HCT116 (cell line): ENCODE data around the gene USP1. TPM values are rescaled to one million over a fixed set of nuclear protein-coding genes. Genes with fewer than 3 reads are reported as not detected.
A peak's percentile ranks its signal among the peaks of the same experiment; 100 is the strongest.

Source experiments
- ATAC-seq: fragments of 200-7000 bp; cut with Tn5 transposase; 2 replicates; pipeline ENCODE4 v1.9.1; 2020; ENCODE audit warnings: mild to moderate bottlenecking, moderate library complexity
- BruUV-seq: library from RNA; stranded (reverse); fragments of 400-500 nt; replicated peaks from 2 replicates; lab custom pipeline; 2021; lab: Mats Ljungman, UMichigan
- CTCF ChIA-PET: fragments of 300-600 bp; sonication (Branson Sonifier 250); formaldehyde crosslinking; loops from one replicate; lab custom pipeline; 2021; ENCODE audit warnings: antibody characterized with exemption; lab: Charles Lee
- POLR2A ChIA-PET: fragments of 300-600, 350-600 bp; sonication (Branson Sonifier 250); formaldehyde crosslinking; loops from one replicate; lab custom pipeline; 2021; ENCODE audit warnings: antibody characterized with exemption; lab: Charles Lee
- RAD21 ChIA-PET, 2 experiments: fragments of 300-600 bp; sonication (Branson Sonifier 250); formaldehyde crosslinking; loops; one replicate each; lab custom pipeline; 2023; ENCODE audit warnings: low total read pairs in 2 of 2; ENCODE audit not compliant: uncharacterized antibody in 2 of 2, unreplicated experiment in 2 of 2, low non-redundant PET in 1 of 2; lab: Charles Lee
- DNase-seq: peaks from one replicate; pipeline ENCODE4 v3.0.0-alpha.2; 2010; ENCODE audit warnings: low read depth, low spot score
- H2AFZ ChIP-seq: fragments of 200-600 bp; shearing (Covaris generic), sonication (generic); 2 replicates; pipeline ENCODE4 v1.6.1; 2017; ENCODE audit warnings: low read depth, mixed run types, mixed read lengths, antibody characterized with exemption, low read length; ENCODE audit not compliant: poor library complexity, severe bottlenecking
- H3K27ac ChIP-seq: 2 replicates; pipeline ENCODE4 v1.5.1; 2012; ENCODE audit warnings: low read depth, low read length
- H3K27me3 ChIP-seq: fragments of 200-600 bp; sonication (generic); 2 replicates; pipeline ENCODE4 v1.6.1; 2016; ENCODE audit warnings: mixed run types, low read length, mixed read lengths; ENCODE audit not compliant: insufficient read depth
- H3K36me3 ChIP-seq, 2 experiments: fragments of 200-500 bp in 1 of 2; fragments of 200-600 bp in 1 of 2; sonication (Bioruptor generic) in 1 of 2; sonication (generic) in 1 of 2; 2 replicates each; pipeline versions ENCODE4 v1.5.1 to v1.6.1; 2014 to 2016; ENCODE audit warnings: low read length in 2 of 2, inconsistent platforms in 1 of 2, mixed read lengths in 1 of 2, mixed run types in 1 of 2; ENCODE audit not compliant: insufficient read depth in 2 of 2, control insufficient read depth in 1 of 2
- H3K4me1 ChIP-seq, 2 experiments: fragments of 200-600 bp in 1 of 2; sonication (generic) in 1 of 2; 2 replicates each; pipeline versions ENCODE4 v1.5.1 to v1.6.1; 2012 to 2017; ENCODE audit warnings: low read length in 2 of 2, inconsistent platforms in 1 of 2, mild to moderate bottlenecking in 1 of 2, mixed read lengths in 1 of 2, mixed run types in 1 of 2, moderate library complexity in 1 of 2; ENCODE audit not compliant: insufficient read depth in 2 of 2, control insufficient read depth in 1 of 2
- H3K4me2 ChIP-seq: fragments of 200-600 bp; sonication (generic); 2 replicates; pipeline ENCODE4 v1.6.1; 2017; ENCODE audit warnings: mixed run types, low read length, mixed read lengths
- H3K4me3 ChIP-seq, 2 experiments: fragments of 200-600 bp in 1 of 2; sonication (generic) in 1 of 2; replicated peaks in 1 of 2; 2 replicates each; pipeline ENCODE4 v1.5.1; 2011 to 2016; ENCODE audit warnings: low read length in 2 of 2, control low read depth in 1 of 2, low read depth in 1 of 2, mild to moderate bottlenecking in 1 of 2, mixed read lengths in 1 of 2, mixed run types in 1 of 2
- H3K79me2 ChIP-seq: fragments of 200-600 bp; sonication (generic); 2 replicates; pipeline ENCODE4 v1.6.1; 2017; ENCODE audit warnings: mild to moderate bottlenecking, mixed run types, low read length, moderate library complexity, mixed read lengths; ENCODE audit not compliant: insufficient read depth
- H3K9ac ChIP-seq: fragments of 200-600 bp; sonication (generic); 2 replicates; pipeline ENCODE4 v1.6.1; 2016; ENCODE audit warnings: low read length, mixed read lengths
- H3K9me2 ChIP-seq: fragments of 200-600 bp; sonication (generic), shearing (Covaris generic); 2 replicates; pipeline ENCODE4 v1.6.1; 2017; ENCODE audit warnings: mixed run types, mild to moderate bottlenecking, moderate library complexity; ENCODE audit not compliant: insufficient read depth
- H3K9me3 ChIP-seq, 2 experiments: fragments of 200-500 bp in 1 of 2; fragments of 200-600 bp in 1 of 2; sonication (Bioruptor generic) in 1 of 2; sonication (generic) in 1 of 2; 2 replicates each; pipeline ENCODE4 v1.6.1; 2014 to 2017; ENCODE audit warnings: low read length in 2 of 2, mixed read lengths in 2 of 2, inconsistent platforms in 1 of 2, low read depth in 1 of 2, mild to moderate bottlenecking in 1 of 2, mixed run types in 1 of 2, moderate library complexity in 1 of 2; ENCODE audit not compliant: control insufficient read depth in 1 of 2, insufficient read depth in 1 of 2
- H4K20me1 ChIP-seq: fragments of 200-600 bp; sonication (generic), shearing (Covaris generic); 2 replicates; pipeline ENCODE4 v1.6.1; 2017; ENCODE audit warnings: mixed run types, mild to moderate bottlenecking, moderate library complexity; ENCODE audit not compliant: insufficient read depth
- EGR1 ChIP-seq: IDR thresholded peaks from 2 replicates; pipeline ENCODE4 v1.6.1; 2012; ENCODE audit warnings: low read depth
- ELF1 ChIP-seq: IDR thresholded peaks from 2 replicates; pipeline ENCODE4 v1.6.1; 2012; ENCODE audit warnings: low read depth, borderline replicate concordance
- JUND ChIP-seq: IDR thresholded peaks from 2 replicates; pipeline ENCODE4 v1.6.1; 2012
- POLR2AphosphoS5 ChIP-seq: IDR thresholded peaks from 2 replicates; pipeline ENCODE4 v1.6.1; 2011; ENCODE audit warnings: mild to moderate bottlenecking, low read depth, low read length, moderate library complexity
- RAD21 ChIP-seq: IDR thresholded peaks from 2 replicates; pipeline ENCODE4 v1.6.1; 2012; ENCODE audit warnings: low read depth, mild to moderate bottlenecking
- SIN3A ChIP-seq: IDR thresholded peaks from 2 replicates; pipeline ENCODE4 v1.6.1; 2012; ENCODE audit warnings: low read depth
- ZFX ChIP-seq: fragments of 450-650 bp; IDR thresholded peaks from 2 replicates; pipeline ENCODE4 v1.6.1; 2017
- intact Hi-C: fragments of 100-400 bp; cut with micrococcal nuclease; formaldehyde crosslinking; loops from 2 replicates; pipeline ENCODE4 v1.10.0; 2022
- total RNA-seq: library from RNA; stranded (reverse); gene quantifications from one replicate; pipeline ENCODE4 v1.2.1, GENCODE V29; 2021; ENCODE audit not compliant: unreplicated experiment
- TF ChIP-seq, protein P1 (sequence below): IDR thresholded peaks from 2 replicates; pipeline ENCODE4 v1.6.1; 2012
- TF ChIP-seq, protein P2 (sequence below): IDR thresholded peaks from 2 replicates; pipeline ENCODE4 v1.6.1; 2012; ENCODE audit warnings: low read depth
- TF ChIP-seq, protein P3 (sequence below), 3 experiments: fragments of 200-600 bp in 1 of 3; sonication (generic) in 1 of 3; IDR thresholded peaks in 2 of 3; conservative IDR thresholded peaks in 1 of 3; 2 replicates each; pipeline ENCODE4 v1.5.1; 2012 to 2017; ENCODE audit warnings: low read depth in 2 of 3, low read length in 2 of 3, antibody characterized with exemption in 1 of 3, borderline replicate concordance in 1 of 3, control low read depth in 1 of 3, mild to moderate bottlenecking in 1 of 3, mixed read lengths in 1 of 3, mixed run types in 1 of 3, moderate library complexity in 1 of 3; ENCODE audit not compliant: insufficient read depth in 1 of 3

USP1 gene
- total RNA-seq, 1 experiment from 2014 or later = 37.8 TPM

DNA sequence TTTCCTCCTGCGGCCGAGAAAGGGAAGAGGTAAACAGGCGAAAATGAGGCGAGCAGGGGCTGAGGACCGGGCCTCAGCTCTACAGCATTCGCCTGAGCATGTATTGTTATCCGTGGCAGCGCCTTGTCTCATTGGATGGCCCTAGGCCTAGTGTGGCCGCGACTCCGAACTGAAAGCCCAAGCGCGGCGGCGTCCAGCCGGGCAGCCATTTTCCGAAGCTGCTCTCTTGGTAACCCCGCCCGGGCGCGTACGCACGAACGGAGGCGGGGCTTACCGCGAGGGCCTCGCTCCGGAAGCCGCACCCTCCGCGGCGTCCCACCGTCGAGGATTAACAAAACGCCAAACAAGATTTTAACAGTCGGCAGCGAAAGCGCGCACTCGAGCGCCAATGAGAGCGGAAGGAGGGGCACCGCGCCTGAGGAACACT lies 797 bp upstream of the USP1 start (continued):
- TF ChIP-seq ELF1 (no peak; the same call in 1 of the 2 replicates), POLR2AphosphoS5 (peak; percentile 96)

DNA sequence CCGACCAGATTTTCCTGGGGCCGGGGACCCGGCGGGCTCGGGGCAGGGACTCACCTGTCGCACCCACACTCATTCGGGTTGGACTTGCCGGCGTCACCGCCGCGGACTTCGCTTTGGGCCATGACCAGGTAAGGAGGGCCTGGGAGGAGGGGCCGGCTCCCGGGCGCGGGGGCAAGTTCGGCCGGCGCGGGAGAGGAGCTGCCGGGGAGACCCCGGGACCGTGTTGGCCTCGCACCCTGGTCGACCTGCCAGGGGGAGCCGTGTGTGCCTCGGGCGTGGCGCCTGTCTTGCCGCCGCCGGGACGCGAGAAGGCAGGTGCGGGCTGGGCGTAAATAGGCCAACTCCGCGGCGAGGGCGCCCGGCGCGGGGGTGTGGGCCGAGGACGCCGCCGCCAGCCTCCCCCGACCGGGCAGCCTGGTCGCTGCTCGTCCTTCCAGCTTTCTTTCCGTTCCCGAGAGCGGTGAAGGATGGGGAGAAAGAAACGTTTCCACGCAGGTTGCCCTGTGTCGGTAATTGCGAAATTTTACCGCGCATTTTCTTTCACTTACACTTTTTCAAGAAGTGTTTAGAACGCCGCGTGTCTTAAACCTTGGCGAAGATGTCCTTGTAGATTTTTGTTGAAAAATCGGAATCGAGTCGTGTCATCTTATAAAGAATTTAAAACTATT lies 558 bp downstream of the USP1 start:
- Histone ChIP-seq H2AFZ (no peak overlapping the region), H3K9me2 (no peaks in the 10 kb centered on the region), H3K27me3 (no peaks in the 10 kb centered on the region), H3K36me3 (peaks cover 7 to 20% of the 10 kb centered on the region in 2 experiments), H4K20me1 (peaks cover 18% of the 10 kb centered on the region; the same call in 1 of the 2 replicates), H3K9ac (peak overlapping the region; percentile 99), H3K4me2 (peak overlapping the region; percentile 80), H3K9me3 (no peaks in the 10 kb centered on the region), H3K27ac (peak overlapping the region; percentile 98), H3K79me2 (peaks cover 64% of the 10 kb centered on the region), H3K4me1 (peaks cover 6 to 21% of the 10 kb centered on the region in 2 experiments; a peak in 3 of 4 replicates)
- DNase-seq = no peak
- ATAC-seq = no peak
- RAD21 ChIA-PET = no interaction called here
- CTCF ChIA-PET = no interaction called here
- POLR2A ChIA-PET = no interaction called here
- no TSS peak for BruUV-seq
- intact Hi-C loops = loop anchor here (1.0 to 2.0 kb wide), 2 partner anchors 251 to 309 kb away; partner anchors contain the start of gene DOCK7
- TF ChIP-seq, protein P1, sequence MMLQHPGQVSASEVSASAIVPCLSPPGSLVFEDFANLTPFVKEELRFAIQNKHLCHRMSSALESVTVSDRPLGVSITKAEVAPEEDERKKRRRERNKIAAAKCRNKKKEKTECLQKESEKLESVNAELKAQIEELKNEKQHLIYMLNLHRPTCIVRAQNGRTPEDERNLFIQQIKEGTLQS = no peak
- TF ChIP-seq ZFX (peak; percentile 84), JUND (no peak), RAD21 (no peak), SIN3A (no peak; the same call in 1 of the 2 replicates), EGR1 (0 out of 2 replicates have a peak, but pooled peaks have one; percentile 7)
- TF ChIP-seq, protein P2, sequence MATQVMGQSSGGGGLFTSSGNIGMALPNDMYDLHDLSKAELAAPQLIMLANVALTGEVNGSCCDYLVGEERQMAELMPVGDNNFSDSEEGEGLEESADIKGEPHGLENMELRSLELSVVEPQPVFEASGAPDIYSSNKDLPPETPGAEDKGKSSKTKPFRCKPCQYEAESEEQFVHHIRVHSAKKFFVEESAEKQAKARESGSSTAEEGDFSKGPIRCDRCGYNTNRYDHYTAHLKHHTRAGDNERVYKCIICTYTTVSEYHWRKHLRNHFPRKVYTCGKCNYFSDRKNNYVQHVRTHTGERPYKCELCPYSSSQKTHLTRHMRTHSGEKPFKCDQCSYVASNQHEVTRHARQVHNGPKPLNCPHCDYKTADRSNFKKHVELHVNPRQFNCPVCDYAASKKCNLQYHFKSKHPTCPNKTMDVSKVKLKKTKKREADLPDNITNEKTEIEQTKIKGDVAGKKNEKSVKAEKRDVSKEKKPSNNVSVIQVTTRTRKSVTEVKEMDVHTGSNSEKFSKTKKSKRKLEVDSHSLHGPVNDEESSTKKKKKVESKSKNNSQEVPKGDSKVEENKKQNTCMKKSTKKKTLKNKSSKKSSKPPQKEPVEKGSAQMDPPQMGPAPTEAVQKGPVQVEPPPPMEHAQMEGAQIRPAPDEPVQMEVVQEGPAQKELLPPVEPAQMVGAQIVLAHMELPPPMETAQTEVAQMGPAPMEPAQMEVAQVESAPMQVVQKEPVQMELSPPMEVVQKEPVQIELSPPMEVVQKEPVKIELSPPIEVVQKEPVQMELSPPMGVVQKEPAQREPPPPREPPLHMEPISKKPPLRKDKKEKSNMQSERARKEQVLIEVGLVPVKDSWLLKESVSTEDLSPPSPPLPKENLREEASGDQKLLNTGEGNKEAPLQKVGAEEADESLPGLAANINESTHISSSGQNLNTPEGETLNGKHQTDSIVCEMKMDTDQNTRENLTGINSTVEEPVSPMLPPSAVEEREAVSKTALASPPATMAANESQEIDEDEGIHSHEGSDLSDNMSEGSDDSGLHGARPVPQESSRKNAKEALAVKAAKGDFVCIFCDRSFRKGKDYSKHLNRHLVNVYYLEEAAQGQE = no peak
- TF ChIP-seq, protein P3, sequence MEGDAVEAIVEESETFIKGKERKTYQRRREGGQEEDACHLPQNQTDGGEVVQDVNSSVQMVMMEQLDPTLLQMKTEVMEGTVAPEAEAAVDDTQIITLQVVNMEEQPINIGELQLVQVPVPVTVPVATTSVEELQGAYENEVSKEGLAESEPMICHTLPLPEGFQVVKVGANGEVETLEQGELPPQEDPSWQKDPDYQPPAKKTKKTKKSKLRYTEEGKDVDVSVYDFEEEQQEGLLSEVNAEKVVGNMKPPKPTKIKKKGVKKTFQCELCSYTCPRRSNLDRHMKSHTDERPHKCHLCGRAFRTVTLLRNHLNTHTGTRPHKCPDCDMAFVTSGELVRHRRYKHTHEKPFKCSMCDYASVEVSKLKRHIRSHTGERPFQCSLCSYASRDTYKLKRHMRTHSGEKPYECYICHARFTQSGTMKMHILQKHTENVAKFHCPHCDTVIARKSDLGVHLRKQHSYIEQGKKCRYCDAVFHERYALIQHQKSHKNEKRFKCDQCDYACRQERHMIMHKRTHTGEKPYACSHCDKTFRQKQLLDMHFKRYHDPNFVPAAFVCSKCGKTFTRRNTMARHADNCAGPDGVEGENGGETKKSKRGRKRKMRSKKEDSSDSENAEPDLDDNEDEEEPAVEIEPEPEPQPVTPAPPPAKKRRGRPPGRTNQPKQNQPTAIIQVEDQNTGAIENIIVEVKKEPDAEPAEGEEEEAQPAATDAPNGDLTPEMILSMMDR (IDR thresholded peaks at IDR 0.05 in 2 of 3, conservative IDR thresholded peaks at IDR 0.05 in 1 of 3; ENCODE audit: borderline replicate concordance in 1 of 3, insufficient read depth in 1 of 3, low read depth in 2 of 3, low read length in 2 of 3) = no peak
- TF ChIP-seq, all 23 proteins: peak for 2
- H3K4me3 ChIP-seq = peak overlapping the region; percentile 93 to 98
